GM12875 (cell line): ENCODE data around the gene CD82.

Experiments used
- H3K4me3 ChIP-seq: one replicate; pipeline ENCODE4 v1.5.1; 2011; ENCODE audit warnings: low read depth, low read length, control low read depth
- CTCF ChIP-seq: IDR thresholded peaks from 2 replicates; pipeline ENCODE4 v1.5.1; 2011; ENCODE audit warnings: low read depth, mild to moderate bottlenecking, control low read depth, inconsistent platforms, low read length, moderate library complexity, borderline replicate concordance; ENCODE audit not compliant: insufficient read depth

Gene CD82

GRCh38 chr11:44595964-44596381, 30.5 kb downstream of the CD82 start:
- H3K4me3 ChIP-seq: peak overlapping the region; percentile 15
- TF ChIP-seq CTCF: no peak

GRCh38 chr11:44596525-44597276, 31.2 kb downstream of the CD82 start:
- no peak for TF ChIP-seq CTCF
- H3K4me3 ChIP-seq: peak overlapping the region; percentile 15

GRCh38 chr11:44597358-44598012, 32.0 kb downstream of the CD82 start:
- H3K4me3 ChIP-seq: peak overlapping the region; percentile 15
- no peak for TF ChIP-seq CTCF

- no peak for TF ChIP-seq CTCF
- no peak overlapping the region for H3K4me3 ChIP-seq
Measured at GRCh38 chr11:44598831-44599230, 33.4 kb downstream of the CD82 start.

- TF ChIP-seq CTCF: no peak
- H3K4me3 ChIP-seq: no peak overlapping the region
Measured at GRCh38 chr11:44600261-44600660, 34.8 kb downstream of the CD82 start.

- TF ChIP-seq CTCF: no peak
- H3K4me3 ChIP-seq: no peak overlapping the region
Measured at GRCh38 chr11:44600839-44601383, 35.4 kb downstream of the CD82 start.
